Mononuclear cell (primary cell): Measurements from ENCODE around the gene MICU2. TPM values are rescaled to one million over a fixed set of nuclear protein-coding genes. Genes with fewer than 3 reads are reported as not detected.
"Not testable (repeated sequence)": the region's sequence is repeated elsewhere in the genome, so short reads cannot be mapped to it uniquely, and the experiment has no call there.

Experiments used
- H3K27me3 ChIP-seq: 2 replicates; pipeline ENCODE4 v1.6.0; 2011; ENCODE audit warnings: low read length, control low read depth; ENCODE audit not compliant: insufficient read depth
- H3K4me1 ChIP-seq: 2 replicates; pipeline ENCODE4 v1.5.1; 2011; ENCODE audit warnings: mild to moderate bottlenecking, low read length, control low read depth; ENCODE audit not compliant: insufficient read depth
- H3K4me3 ChIP-seq: 2 replicates; pipeline ENCODE4 v1.5.1; 2011; ENCODE audit warnings: mild to moderate bottlenecking, low read length, moderate library complexity
- H3K9me3 ChIP-seq: 2 replicates; pipeline ENCODE4 v1.5.1; 2011; ENCODE audit warnings: low read depth, mild to moderate bottlenecking, control low read depth, low read length
- total RNA-seq: library from RNA; depleted of rRNA; stranded (reverse); fragments of >200 nt; gene quantifications from one replicate; pipeline ENCODE4 v1.2.3, GENCODE V29; 2012

MICU2 gene
- total RNA-seq, 1 donor, result 60.3 TPM

- Histone ChIP-seq H3K9me3 (no peaks in the 10 kb centered on the region), H3K4me1 (no peaks in the 10 kb centered on the region), H3K4me3 (no peak overlapping the region), H3K27me3 (peaks cover 12% of the 10 kb centered on the region)
Observed at GRCh38 chr13:21611385-21611784, 7.4 kb upstream of the MICU2 start.

GRCh38 chr13:21610687-21611086 is 6.7 kb upstream of the MICU2 start:
- Histone ChIP-seq H3K27me3 (peaks cover 18% of the 10 kb centered on the region), H3K4me3 (no peak overlapping the region), H3K9me3 (no peaks in the 10 kb centered on the region), H3K4me1 (no peaks in the 10 kb centered on the region)

- no peak overlapping the region for H3K4me3 ChIP-seq
- H3K27me3 ChIP-seq, result peaks cover 15% of the 10 kb centered on the region
- H3K9me3 ChIP-seq, result no peaks in the 10 kb centered on the region
- peaks cover 6% of the 10 kb centered on the region for H3K4me1 ChIP-seq
Observed at GRCh38 chr13:21608961-21609360, 5.0 kb upstream of the MICU2 start.

- H3K4me1 ChIP-seq, result peaks cover 13% of the 10 kb centered on the region
- no peaks in the 10 kb centered on the region for H3K9me3 ChIP-seq
- peaks cover 15% of the 10 kb centered on the region for H3K27me3 ChIP-seq
- H3K4me3 ChIP-seq, result no peak overlapping the region
Observed at GRCh38 chr13:21606796-21607195, 2.8 kb upstream of the MICU2 start.

- Histone ChIP-seq H3K4me1 (peaks cover 13% of the 10 kb centered on the region), H3K9me3 (no peaks in the 10 kb centered on the region), H3K27me3 (peaks cover 15% of the 10 kb centered on the region), H3K4me3 (no peak overlapping the region)
Observed at GRCh38 chr13:21606251-21606650, 2.3 kb upstream of the MICU2 start.

GRCh38 chr13:21596722-21597121 is 7.2 kb downstream of the MICU2 start:
- peaks cover 22% of the 10 kb centered on the region for H3K4me1 ChIP-seq
- no peaks in the 10 kb centered on the region for H3K9me3 ChIP-seq
- H3K4me3 ChIP-seq, result no peak overlapping the region
- no peaks in the 10 kb centered on the region for H3K27me3 ChIP-seq

- H3K4me3 ChIP-seq, result no peak overlapping the region
- H3K27me3 ChIP-seq, result no peaks in the 10 kb centered on the region
- no peaks in the 10 kb centered on the region for H3K9me3 ChIP-seq
- H3K4me1 ChIP-seq, result peaks cover 22% of the 10 kb centered on the region
Observed at GRCh38 chr13:21595546-21595822, 8.5 kb downstream of the MICU2 start.

GRCh38 chr13:21594715-21595545 is 9.0 kb downstream of the MICU2 start:
- H3K4me3 ChIP-seq, result no peak overlapping the region
- no peaks in the 10 kb centered on the region for H3K27me3 ChIP-seq
- H3K9me3 ChIP-seq, result no peaks in the 10 kb centered on the region
- H3K4me1 ChIP-seq, result peaks cover 17% of the 10 kb centered on the region

- not testable (repeated sequence) for H3K27me3 ChIP-seq, H3K9me3 ChIP-seq, H3K4me1 ChIP-seq, H3K4me3 ChIP-seq
Observed at GRCh38 chr13:21590665-21591456, 13.1 kb downstream of the MICU2 start.

- Histone ChIP-seq H3K27me3 (no peaks in the 10 kb centered on the region), H3K9me3 (no peaks in the 10 kb centered on the region), H3K4me3 (no peak overlapping the region), H3K4me1 (peaks cover 4% of the 10 kb centered on the region)
Observed at GRCh38 chr13:21590231-21590630, 13.7 kb downstream of the MICU2 start.

- not testable (repeated sequence) for H3K27me3 ChIP-seq, H3K9me3 ChIP-seq, H3K4me3 ChIP-seq, H3K4me1 ChIP-seq
Observed at GRCh38 chr13:21589510-21589909, 14.5 kb downstream of the MICU2 start.

GRCh38 chr13:21588411-21588810 is 15.6 kb downstream of the MICU2 start:
- H3K27me3 ChIP-seq, H3K9me3 ChIP-seq, H3K4me3 ChIP-seq, H3K4me1 ChIP-seq: not testable (repeated sequence)

GRCh38 chr13:21584973-21585592 is 18.9 kb downstream of the MICU2 start:
- peaks cover 12% of the 10 kb centered on the region for H3K9me3 ChIP-seq

GRCh38 chr13:21583478-21583877 is 20.5 kb downstream of the MICU2 start:
- Histone ChIP-seq H3K4me1 (peaks cover 10% of the 10 kb centered on the region), H3K9me3 (peaks cover 12% of the 10 kb centered on the region), H3K4me3 (no peak overlapping the region), H3K27me3 (no peaks in the 10 kb centered on the region)

More at GRCh38 chr13:21584973-21585592, 18.9 kb downstream of the MICU2 start:
- Histone ChIP-seq H3K4me3 (no peak overlapping the region), H3K27me3 (no peaks in the 10 kb centered on the region), H3K4me1 (peaks cover 7% of the 10 kb centered on the region)

GRCh38 chr13:21580736-21581135 is 23.2 kb downstream of the MICU2 start:
- Histone ChIP-seq H3K4me1 (peaks cover 13% of the 10 kb centered on the region), H3K4me3 (no peak overlapping the region), H3K27me3 (no peaks in the 10 kb centered on the region), H3K9me3 (peaks cover 12% of the 10 kb centered on the region)
